Epithelial cell of alveolus of lung (primary cell): ENCODE data around the gene SYF2. TPM values are rescaled to one million over a fixed set of nuclear protein-coding genes. Genes with fewer than 3 reads are reported as not detected.

Experiments used
- total RNA-seq: library from RNA; depleted of rRNA; stranded (reverse); fragments of >200 nt; gene quantifications from 2 replicates; pipeline ENCODE4 v1.2.1, GENCODE V29; 2015

SYF2 gene
- 32.5 and 75.0 TPM in 2 replicates for total RNA-seq

DNA sequence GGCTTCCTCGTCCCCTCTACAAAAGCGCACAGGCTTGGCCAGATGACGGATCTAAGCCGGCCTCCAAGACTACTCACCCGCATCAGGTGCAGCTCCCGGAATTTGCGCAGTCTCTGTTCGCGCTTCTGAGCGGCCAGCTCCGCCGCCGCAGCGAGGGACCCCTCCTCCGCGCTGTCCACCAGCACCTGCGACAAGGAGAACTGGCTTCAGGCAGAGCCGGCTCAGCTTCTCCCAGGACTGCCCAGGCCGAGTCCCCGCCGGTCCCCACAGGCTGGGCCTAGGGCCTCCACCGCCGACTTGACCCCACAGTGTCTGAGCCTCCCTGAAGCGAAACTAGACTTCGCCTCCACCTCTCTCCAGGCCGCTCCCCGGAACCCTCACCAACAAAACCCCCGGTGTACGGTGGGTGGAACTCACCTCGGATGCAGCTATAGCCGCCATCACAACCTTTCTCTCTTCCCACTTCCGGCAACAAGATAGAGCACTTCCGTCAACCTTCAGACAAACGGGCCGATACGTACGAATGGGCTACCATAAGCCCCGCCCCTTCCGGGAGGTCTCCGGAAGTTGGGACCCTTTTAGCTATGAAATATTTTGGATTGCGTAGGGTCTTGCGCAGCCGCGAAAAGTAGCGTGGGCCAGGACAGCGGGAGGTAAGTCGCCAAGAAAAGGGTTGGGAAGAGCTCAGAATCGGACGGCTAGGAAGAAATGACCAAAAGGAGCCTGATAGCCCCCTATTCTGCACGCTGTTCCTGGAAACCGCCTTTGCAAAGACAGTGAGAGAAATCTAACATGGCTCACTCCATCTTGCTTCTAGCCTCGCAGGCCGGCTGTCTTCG is at the start of gene SYF2:
Gene SYF2 (minus strand): TSS at position 476 of the 839 bp plus-strand sequence. CDS start 35 bp downstream, at position 441.

DNA sequence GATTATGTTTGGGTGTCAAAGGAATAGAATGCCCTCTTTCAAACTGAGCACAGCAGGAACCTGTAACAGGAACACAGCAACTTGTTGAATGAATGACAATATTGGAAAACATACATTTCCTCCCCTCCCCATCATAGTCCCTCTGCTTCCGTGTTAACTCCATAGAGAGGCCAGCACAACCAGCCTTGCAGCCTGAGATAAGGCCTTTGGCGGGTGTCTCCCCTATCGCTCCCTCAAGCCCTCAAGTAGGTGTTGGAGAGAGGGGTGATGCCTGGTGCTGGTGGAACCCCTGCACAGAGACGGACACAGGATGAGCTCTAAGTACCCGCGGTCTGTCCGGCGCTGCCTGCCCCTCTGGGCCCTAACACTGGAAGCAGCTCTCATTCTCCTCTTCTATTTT is 39.9 kb upstream of the SYF2 start, which contains the start of gene RHD:
Gene RHD (plus strand): TSS at position 272 of the 400 bp plus-strand sequence. CDS start 39 bp downstream, at position 311.

DNA sequence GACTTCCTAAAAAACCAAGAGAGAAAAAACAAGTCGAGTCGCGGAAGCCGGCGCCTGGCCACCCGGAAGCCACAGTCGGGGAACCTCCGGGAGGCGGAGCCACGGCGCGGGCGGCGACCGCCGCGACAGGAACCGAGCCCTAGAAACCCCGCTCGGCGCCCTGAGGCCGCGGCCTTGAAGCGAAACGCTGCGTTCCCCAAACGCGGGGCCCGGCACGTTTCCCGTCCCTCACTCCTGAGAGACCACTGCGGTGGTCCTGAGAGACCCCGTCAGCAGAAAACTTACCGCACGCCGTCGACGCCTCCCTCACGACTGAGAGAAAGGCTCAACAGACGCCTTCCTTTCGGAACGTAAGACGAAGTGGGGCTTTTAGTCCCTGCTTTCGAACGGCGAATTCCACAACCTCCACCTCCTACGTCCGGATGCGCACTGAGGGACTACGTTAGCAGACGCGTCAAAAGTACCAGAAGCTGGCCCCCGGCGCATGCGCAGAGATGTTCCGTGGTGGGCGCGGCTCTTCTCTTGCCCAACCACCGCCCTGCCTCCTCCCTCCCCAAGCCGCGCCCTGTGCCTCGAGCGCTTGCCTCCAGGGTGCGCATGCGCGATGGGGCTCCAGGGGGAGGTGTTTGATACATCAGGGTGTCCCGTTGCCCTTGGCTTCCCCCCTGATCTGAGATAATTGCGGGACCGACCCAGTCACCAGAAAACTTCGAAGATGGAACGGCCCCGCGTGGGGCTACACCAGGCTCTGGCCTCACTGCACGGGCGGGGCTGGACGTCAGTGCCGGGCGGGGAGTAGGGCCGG is 14.9 kb upstream of the SYF2 start, which contains the start of gene RSRP1:
Gene RSRP1 (minus strand): TSS at position 431 of the 805 bp plus-strand sequence. CDS start 491 bp downstream, outside the sequence.

Other genes starting within 250 kb of the SYF2 start
- 10.1 and 45.2 TPM in 2 replicates for gene RSRP1, start 15.0 kb upstream of the SYF2 start, total RNA-seq
- gene RHD, start 40.0 kb upstream of the SYF2 start, total RNA-seq, result not detected in 2 replicates
- 71.4 and 85.1 TPM in 2 replicates for gene TMEM50A, start 105.8 kb upstream of the SYF2 start, total RNA-seq
- 0.56 and 1.3 TPM in 2 replicates for gene RHCE, start 188.3 kb upstream of the SYF2 start, total RNA-seq
- 16.9 and 17.5 TPM in 2 replicates for gene MACO1, start 198.4 kb upstream of the SYF2 start, total RNA-seq